PC-3 (cell line): ENCODE results near the gene ALKBH2.

ENCODE experiments used
- EZH2phosphoT487 ChIP-seq: fragments of 300-600 bp; sonication (generic); IDR thresholded peaks from 2 replicates; pipeline ENCODE4 v1.6.1; 2018; ENCODE audit warnings: mild to moderate bottlenecking, antibody characterized with exemption, low read length, borderline replicate concordance
- TF ChIP-seq, protein P1 (sequence below): fragments of 300-600 bp; sonication (generic); conservative IDR thresholded peaks from 2 replicates; pipeline ENCODE4 v1.5.1; 2017; ENCODE audit warnings: antibody characterized with exemption, low read depth, mild to moderate bottlenecking, low read length

DNA sequence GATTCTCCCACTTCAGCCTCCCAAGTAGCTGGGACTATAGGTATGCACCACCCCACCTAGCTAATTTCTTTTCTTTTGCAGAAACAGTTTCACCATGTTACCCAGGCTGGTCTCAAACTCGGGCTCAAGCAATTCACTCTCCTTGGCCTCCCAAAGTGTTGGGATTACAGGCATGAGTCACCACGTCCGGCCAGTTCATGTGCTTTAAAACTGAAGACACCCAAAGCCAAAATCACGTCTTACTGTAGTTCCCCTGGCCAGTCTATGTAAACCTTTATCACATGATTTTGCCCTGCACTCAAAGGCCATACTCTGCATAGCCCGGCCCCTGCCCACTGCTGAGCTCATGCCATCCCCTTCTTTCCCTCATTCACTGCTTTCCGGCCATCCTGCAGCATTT, 4.5 kb downstream of the ALKBH2 start:
- TF ChIP-seq, protein P1, sequence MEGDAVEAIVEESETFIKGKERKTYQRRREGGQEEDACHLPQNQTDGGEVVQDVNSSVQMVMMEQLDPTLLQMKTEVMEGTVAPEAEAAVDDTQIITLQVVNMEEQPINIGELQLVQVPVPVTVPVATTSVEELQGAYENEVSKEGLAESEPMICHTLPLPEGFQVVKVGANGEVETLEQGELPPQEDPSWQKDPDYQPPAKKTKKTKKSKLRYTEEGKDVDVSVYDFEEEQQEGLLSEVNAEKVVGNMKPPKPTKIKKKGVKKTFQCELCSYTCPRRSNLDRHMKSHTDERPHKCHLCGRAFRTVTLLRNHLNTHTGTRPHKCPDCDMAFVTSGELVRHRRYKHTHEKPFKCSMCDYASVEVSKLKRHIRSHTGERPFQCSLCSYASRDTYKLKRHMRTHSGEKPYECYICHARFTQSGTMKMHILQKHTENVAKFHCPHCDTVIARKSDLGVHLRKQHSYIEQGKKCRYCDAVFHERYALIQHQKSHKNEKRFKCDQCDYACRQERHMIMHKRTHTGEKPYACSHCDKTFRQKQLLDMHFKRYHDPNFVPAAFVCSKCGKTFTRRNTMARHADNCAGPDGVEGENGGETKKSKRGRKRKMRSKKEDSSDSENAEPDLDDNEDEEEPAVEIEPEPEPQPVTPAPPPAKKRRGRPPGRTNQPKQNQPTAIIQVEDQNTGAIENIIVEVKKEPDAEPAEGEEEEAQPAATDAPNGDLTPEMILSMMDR, result no peak
- TF ChIP-seq EZH2phosphoT487, result no peak
